Measurements from ENCODE around the gene SERGEF.

The SERGEF gene

DNA sequence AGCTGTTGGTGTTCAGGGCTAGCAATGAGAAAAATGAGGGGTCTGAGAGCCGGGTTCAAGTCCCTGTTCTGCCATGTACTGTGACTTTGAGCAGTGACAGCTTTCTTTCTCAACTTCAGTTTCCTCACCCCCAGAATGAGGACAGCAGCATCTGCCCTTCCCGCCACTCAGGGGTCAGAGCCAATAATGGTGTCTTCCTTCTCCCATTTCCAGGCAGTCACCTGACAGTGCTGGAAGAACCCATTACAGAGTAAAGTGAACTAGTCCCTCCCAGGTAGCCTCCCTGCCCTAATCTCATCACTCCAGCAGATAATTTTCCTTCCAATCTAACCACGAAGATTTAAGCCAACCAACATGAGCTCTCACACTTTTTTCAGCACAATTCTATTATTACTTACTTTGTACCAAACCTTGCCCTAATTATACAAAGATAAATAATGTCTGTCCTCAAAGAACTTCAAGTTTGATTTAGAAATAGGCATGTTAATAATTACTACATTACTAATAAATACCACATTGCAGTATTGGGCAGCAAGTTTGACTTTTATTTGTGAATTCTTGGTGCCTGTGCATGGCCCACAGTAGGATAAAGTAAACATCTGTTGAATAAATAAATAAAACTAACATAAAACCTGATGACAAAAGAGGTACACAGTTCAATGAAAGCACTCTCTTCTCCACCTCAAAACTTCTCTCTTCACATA lies 61.0 kb downstream of the SERGEF start:
- no peak overlapping the region for H3K27ac ChIP-seq (ENCODE audit: low read depth, low read length)
- H4K20me1 ChIP-seq (ENCODE audit: low read depth, low read length): no peaks in the 10 kb centered on the region
- no peak overlapping the region for H3K4me2 ChIP-seq (ENCODE audit: low read depth, low read length, poor library complexity, severe bottlenecking)
- H3K4me3 ChIP-seq (ENCODE audit: insufficient read depth, low read length, poor library complexity, severe bottlenecking): no peak overlapping the region
- no peaks in the 10 kb centered on the region for H3K27me3 ChIP-seq (ENCODE audit: low read length)
- H3K9me3 ChIP-seq (ENCODE audit: insufficient read depth, low read length): no peaks in the 10 kb centered on the region
- H3K9ac ChIP-seq (ENCODE audit: low read length): no peak overlapping the region
- no peaks in the 10 kb centered on the region for H3K79me2 ChIP-seq (ENCODE audit: insufficient read depth, low read length)
- no peaks in the 10 kb centered on the region for H3F3A ChIP-seq (ENCODE audit: insufficient read depth)
- no peaks in the 10 kb centered on the region for H3K9me2 ChIP-seq (replicated peaks; ENCODE audit: insufficient read depth, low read length)
- no peak for TF ChIP-seq EZH2phosphoT487 (conservative IDR thresholded peaks at IDR 0.05; ENCODE audit: low read length)
- TF ChIP-seq, protein P1, sequence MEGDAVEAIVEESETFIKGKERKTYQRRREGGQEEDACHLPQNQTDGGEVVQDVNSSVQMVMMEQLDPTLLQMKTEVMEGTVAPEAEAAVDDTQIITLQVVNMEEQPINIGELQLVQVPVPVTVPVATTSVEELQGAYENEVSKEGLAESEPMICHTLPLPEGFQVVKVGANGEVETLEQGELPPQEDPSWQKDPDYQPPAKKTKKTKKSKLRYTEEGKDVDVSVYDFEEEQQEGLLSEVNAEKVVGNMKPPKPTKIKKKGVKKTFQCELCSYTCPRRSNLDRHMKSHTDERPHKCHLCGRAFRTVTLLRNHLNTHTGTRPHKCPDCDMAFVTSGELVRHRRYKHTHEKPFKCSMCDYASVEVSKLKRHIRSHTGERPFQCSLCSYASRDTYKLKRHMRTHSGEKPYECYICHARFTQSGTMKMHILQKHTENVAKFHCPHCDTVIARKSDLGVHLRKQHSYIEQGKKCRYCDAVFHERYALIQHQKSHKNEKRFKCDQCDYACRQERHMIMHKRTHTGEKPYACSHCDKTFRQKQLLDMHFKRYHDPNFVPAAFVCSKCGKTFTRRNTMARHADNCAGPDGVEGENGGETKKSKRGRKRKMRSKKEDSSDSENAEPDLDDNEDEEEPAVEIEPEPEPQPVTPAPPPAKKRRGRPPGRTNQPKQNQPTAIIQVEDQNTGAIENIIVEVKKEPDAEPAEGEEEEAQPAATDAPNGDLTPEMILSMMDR (IDR thresholded peaks at IDR 0.05; ENCODE audit: insufficient read depth, low read length, poor library complexity, severe bottlenecking): no peak
- H2AFZ ChIP-seq (ENCODE audit: low read depth, low read length, severe bottlenecking): no peak overlapping the region
- peaks cover 8% of the 10 kb centered on the region for H3K36me3 ChIP-seq (ENCODE audit: low read length)

DNA sequence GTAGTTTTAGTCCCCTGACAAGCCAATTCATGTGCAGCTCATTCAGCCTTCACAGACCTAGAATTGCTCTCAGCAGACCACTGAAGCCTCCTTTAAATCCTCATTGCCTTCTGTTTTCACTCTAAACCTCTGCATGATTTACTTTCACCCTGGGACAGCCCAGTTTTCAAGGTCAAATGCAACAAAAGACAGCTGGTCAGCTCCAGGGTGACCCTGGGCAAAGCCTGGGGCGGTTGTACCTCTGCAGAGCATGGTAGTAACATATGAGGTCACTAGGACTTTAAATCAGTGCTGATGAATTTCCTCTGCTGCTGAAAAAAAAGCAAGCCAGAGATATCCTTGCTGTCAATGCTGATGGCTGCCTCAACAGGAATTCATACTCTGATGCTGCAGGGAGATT lies 62.2 kb downstream of the SERGEF start:
- H4K20me1 ChIP-seq (ENCODE audit: low read depth, low read length): no peaks in the 10 kb centered on the region
- TF ChIP-seq, protein P1 (IDR thresholded peaks at IDR 0.05; ENCODE audit: insufficient read depth, low read length, poor library complexity, severe bottlenecking): no peak
- no peak for TF ChIP-seq EZH2phosphoT487 (conservative IDR thresholded peaks at IDR 0.05; ENCODE audit: low read length)
- no peaks in the 10 kb centered on the region for H3K9me2 ChIP-seq (replicated peaks; ENCODE audit: insufficient read depth, low read length)
- no peaks in the 10 kb centered on the region for H3K27me3 ChIP-seq (ENCODE audit: low read length)
- no peak overlapping the region for H3K4me2 ChIP-seq (ENCODE audit: low read depth, low read length, poor library complexity, severe bottlenecking)
- H3K36me3 ChIP-seq (ENCODE audit: low read length): peaks cover 8% of the 10 kb centered on the region
- H3K9me3 ChIP-seq (ENCODE audit: insufficient read depth, low read length): no peaks in the 10 kb centered on the region
- no peak overlapping the region for H2AFZ ChIP-seq (ENCODE audit: low read depth, low read length, severe bottlenecking)
- no peaks in the 10 kb centered on the region for H3K79me2 ChIP-seq (ENCODE audit: insufficient read depth, low read length)
- H3K4me3 ChIP-seq (ENCODE audit: insufficient read depth, low read length, poor library complexity, severe bottlenecking): no peak overlapping the region
- no peak overlapping the region for H3K9ac ChIP-seq (ENCODE audit: low read length)
- H3K27ac ChIP-seq (ENCODE audit: low read depth, low read length): no peak overlapping the region
- H3F3A ChIP-seq (ENCODE audit: insufficient read depth): no peaks in the 10 kb centered on the region

DNA sequence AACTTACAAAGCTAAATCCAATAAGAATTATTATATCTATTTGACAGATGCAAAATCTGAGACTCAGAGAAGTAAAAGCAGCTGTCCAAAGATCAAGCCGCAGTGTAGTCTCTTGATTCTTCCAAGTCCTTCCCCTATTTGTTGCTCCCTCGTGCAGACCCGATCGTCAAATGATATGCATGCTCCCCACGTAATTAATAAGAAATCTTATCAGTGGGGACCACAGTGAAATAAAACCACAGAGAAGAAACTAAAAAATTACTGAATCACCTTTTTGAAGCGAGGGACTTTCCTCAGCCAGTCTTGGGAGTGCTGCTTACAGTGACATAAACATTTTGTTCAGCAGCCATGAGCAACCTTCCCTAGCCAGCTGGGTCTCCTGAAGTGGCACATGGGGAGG lies 64.6 kb downstream of the SERGEF start:
- H3K9ac ChIP-seq (ENCODE audit: low read length): no peak overlapping the region
- H3K36me3 ChIP-seq (ENCODE audit: low read length): peaks cover 14% of the 10 kb centered on the region
- no peak for TF ChIP-seq EZH2phosphoT487 (conservative IDR thresholded peaks at IDR 0.05; ENCODE audit: low read length)
- TF ChIP-seq, protein P1 (IDR thresholded peaks at IDR 0.05; ENCODE audit: insufficient read depth, low read length, poor library complexity, severe bottlenecking): no peak

More for the DNA sequence above, 64.6 kb downstream of the SERGEF start:
- Histone ChIP-seq H4K20me1 (ENCODE audit: low read depth, low read length) (no peaks in the 10 kb centered on the region), H3K4me2 (ENCODE audit: low read depth, low read length, poor library complexity, severe bottlenecking) (no peak overlapping the region), H2AFZ (ENCODE audit: low read depth, low read length, severe bottlenecking) (no peak overlapping the region), H3K27me3 (ENCODE audit: low read length) (no peaks in the 10 kb centered on the region), H3K9me2 (replicated peaks; ENCODE audit: insufficient read depth, low read length) (no peaks in the 10 kb centered on the region), H3K79me2 (ENCODE audit: insufficient read depth, low read length) (no peaks in the 10 kb centered on the region), H3K27ac (ENCODE audit: low read depth, low read length) (no peak overlapping the region), H3K4me3 (ENCODE audit: insufficient read depth, low read length, poor library complexity, severe bottlenecking) (no peak overlapping the region), H3K9me3 (ENCODE audit: insufficient read depth, low read length) (no peaks in the 10 kb centered on the region), H3F3A (ENCODE audit: insufficient read depth) (no peaks in the 10 kb centered on the region)
